ENCODE measurements around the gene RCOR1.

The RCOR1 gene

GRCh38 chr14:102770147-102771123 is 178.0 kb downstream of the RCOR1 start:
- H3K4me3 ChIP-seq (ENCODE audit: low read depth, low read length) = no peak overlapping the region
- TF ChIP-seq CTCF (IDR thresholded peaks at IDR 0.05; ENCODE audit: borderline replicate concordance, insufficient read depth, low read depth, low read length) = no peak

GRCh38 chr14:102771144-102771543 is 178.7 kb downstream of the RCOR1 start:
- TF ChIP-seq CTCF (IDR thresholded peaks at IDR 0.05; ENCODE audit: borderline replicate concordance, insufficient read depth, low read depth, low read length) = no peak
- H3K4me3 ChIP-seq (ENCODE audit: low read depth, low read length) = no peak overlapping the region

- peak; percentile 41; the same call in 1 of the 2 replicates for TF ChIP-seq CTCF (IDR thresholded peaks at IDR 0.05; ENCODE audit: borderline replicate concordance, insufficient read depth, low read depth, low read length)
Observed at GRCh38 chr14:102772781-102773570, 180.5 kb downstream of the RCOR1 start.

GRCh38 chr14:102774391-102775153 is 182.1 kb downstream of the RCOR1 start:
- TF ChIP-seq CTCF (IDR thresholded peaks at IDR 0.05; ENCODE audit: borderline replicate concordance, insufficient read depth, low read depth, low read length) = peak; percentile 68
- no peak overlapping the region for H3K4me3 ChIP-seq (ENCODE audit: low read depth, low read length)

More at GRCh38 chr14:102772781-102773570, 180.5 kb downstream of the RCOR1 start:
- no peak overlapping the region for H3K4me3 ChIP-seq (ENCODE audit: low read depth, low read length)

- no peak for TF ChIP-seq CTCF (IDR thresholded peaks at IDR 0.05; ENCODE audit: borderline replicate concordance, insufficient read depth, low read depth, low read length)
Observed at GRCh38 chr14:102775855-102776760, 183.7 kb downstream of the RCOR1 start.

More at GRCh38 chr14:102775855-102776760, 183.7 kb downstream of the RCOR1 start:
- H3K4me3 ChIP-seq (ENCODE audit: low read depth, low read length) = peak overlapping the region; percentile 40
